ENCODE data around the gene HS3ST5.
"Not testable (repeated sequence)": the region's sequence is repeated elsewhere in the genome, so short reads cannot be mapped to it uniquely, and the experiment has no call there.

Gene HS3ST5

GRCh38 chr6:114083251-114083650 lies 259.6 kb downstream of the HS3ST5 start:
- DNase-seq, result no peak

GRCh38 chr6:114081730-114082129 lies 261.1 kb downstream of the HS3ST5 start:
- no peak for DNase-seq

- no peak for DNase-seq
These were observed 261.8 kb downstream of the HS3ST5 start for GRCh38 chr6:114080891-114081510.

- not testable (repeated sequence) for DNase-seq
These were observed 262.4 kb downstream of the HS3ST5 start for GRCh38 chr6:114080410-114080809.

- DNase-seq, result no peak
These were observed 267.0 kb downstream of the HS3ST5 start for GRCh38 chr6:114075777-114076176.

GRCh38 chr6:114075300-114075699 lies 267.5 kb downstream of the HS3ST5 start:
- no peak for DNase-seq

GRCh38 chr6:114068771-114069170 lies 274.1 kb downstream of the HS3ST5 start:
- no peak for DNase-seq

- no peak for DNase-seq
These were observed 274.7 kb downstream of the HS3ST5 start for GRCh38 chr6:114068116-114068515.

GRCh38 chr6:114064862-114065261 lies 278.0 kb downstream of the HS3ST5 start:
- no peak for DNase-seq

- DNase-seq, result no peak
These were observed 278.9 kb downstream of the HS3ST5 start for GRCh38 chr6:114063956-114064355.

- no peak for DNase-seq
These were observed 280.6 kb downstream of the HS3ST5 start for GRCh38 chr6:114062199-114062598.

- no peak for DNase-seq
These were observed 281.1 kb downstream of the HS3ST5 start for GRCh38 chr6:114061741-114062140.

GRCh38 chr6:114061116-114061515 lies 281.7 kb downstream of the HS3ST5 start:
- DNase-seq, result no peak

- no peak for DNase-seq
These were observed 284.4 kb downstream of the HS3ST5 start for GRCh38 chr6:114058435-114058834.

- DNase-seq, result no peak
These were observed 287.1 kb downstream of the HS3ST5 start for GRCh38 chr6:114055763-114056162.

GRCh38 chr6:114055349-114055748 lies 287.5 kb downstream of the HS3ST5 start:
- DNase-seq, result peak; percentile 31

GRCh38 chr6:114053791-114054190 lies 289.0 kb downstream of the HS3ST5 start:
- DNase-seq, result no peak

GRCh38 chr6:114052141-114052540 lies 290.7 kb downstream of the HS3ST5 start:
- DNase-seq, result no peak

GRCh38 chr6:114051031-114051430 lies 291.8 kb downstream of the HS3ST5 start:
- no peak for DNase-seq

- DNase-seq, result no peak
These were observed 293.4 kb downstream of the HS3ST5 start for GRCh38 chr6:114049367-114049966.

GRCh38 chr6:114044566-114044965 lies 298.3 kb downstream of the HS3ST5 start:
- DNase-seq, result not testable (repeated sequence)

GRCh38 chr6:114042267-114043016 lies 300.4 kb downstream of the HS3ST5 start:
- no peak for DNase-seq

- DNase-seq, result no peak
These were observed 302.0 kb downstream of the HS3ST5 start for GRCh38 chr6:114040871-114041270.

- DNase-seq, result no peak
These were observed 303.0 kb downstream of the HS3ST5 start for GRCh38 chr6:114039841-114040240.
